ENCODE results near the gene HOXB1. TPM values are rescaled to one million over a fixed set of nuclear protein-coding genes. Genes with fewer than 3 reads are reported as not detected.

HOXB1 gene
- total and polyA plus RNA-seq, 2 of the 8 experiments (the other 6 are each of a cell fraction or from before 2014, with no cell fraction given), result not detected

GRCh38 chr17:48554412-48555257 is 23.8 kb upstream of the HOXB1 start (continued):
- TF ChIP-seq CBX8 (IDR thresholded peaks at IDR 0.05; ENCODE audit: borderline replicate concordance, low read depth, low read length), result peak; percentile 83
